GM13976 (cell line): ENCODE data around the gene NFASC.

ENCODE experiments used
- DNase-seq: peaks from one replicate; pipeline ENCODE4 v3.0.0; 2012; ENCODE audit warnings: low spot score
- in situ Hi-C: fragments of 300-500 bp; cut with MboI; formaldehyde crosslinking; loops from one replicate; pipeline ENCODE4 v1.12.0; 2022; ENCODE audit warnings: low sequenced_read_pairs, mixed read lengths, inconsistent platforms; ENCODE audit not compliant: unreplicated experiment
- TF ChIP-seq, protein P1 (sequence below): IDR thresholded peaks from 2 replicates; pipeline ENCODE4 v1.5.1; 2012; ENCODE audit warnings: borderline replicate concordance, mild to moderate bottlenecking; ENCODE audit not compliant: insufficient read depth; ENCODE audit errors: extremely low read depth, missing control alignments, control extremely low read depth

The NFASC gene

DNA sequence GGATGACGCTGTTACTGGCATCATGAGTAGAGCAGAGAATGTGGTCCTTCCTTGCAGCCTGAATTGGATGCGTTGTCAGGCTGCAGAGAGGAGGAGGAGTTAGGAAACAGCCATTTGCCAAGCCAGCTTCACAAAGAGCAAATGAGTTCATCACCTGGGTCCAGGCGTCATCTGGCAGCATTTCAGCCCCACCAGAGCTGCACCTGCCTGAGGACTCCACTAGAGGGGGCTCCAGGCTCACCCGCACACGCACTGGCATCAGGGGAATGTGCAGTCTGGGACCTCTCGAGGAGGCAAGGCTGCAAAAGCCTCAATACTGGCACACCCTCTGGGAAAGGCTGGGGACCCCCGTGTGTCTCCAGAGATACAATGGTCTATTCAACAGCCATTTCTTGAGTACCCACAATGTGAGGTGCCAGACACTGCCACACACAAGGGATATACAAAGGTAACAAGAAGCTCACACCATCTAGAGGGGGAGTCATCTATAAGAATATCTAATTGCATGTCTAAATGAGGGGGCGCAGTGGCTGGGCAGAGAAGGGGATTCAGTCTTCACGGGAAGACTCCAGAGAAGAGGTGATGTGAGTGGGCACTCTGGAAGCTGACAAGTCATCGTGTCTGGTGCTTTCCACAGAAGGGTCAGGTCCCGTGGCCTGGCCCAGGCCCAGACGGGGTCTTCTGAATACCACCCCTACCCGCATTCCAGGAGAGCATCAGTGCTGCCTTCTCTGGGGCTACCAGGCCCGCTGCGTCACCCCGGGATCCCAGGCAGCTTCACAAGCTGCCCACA is 118.8 kb downstream of the NFASC start:
- TF ChIP-seq, protein P1, sequence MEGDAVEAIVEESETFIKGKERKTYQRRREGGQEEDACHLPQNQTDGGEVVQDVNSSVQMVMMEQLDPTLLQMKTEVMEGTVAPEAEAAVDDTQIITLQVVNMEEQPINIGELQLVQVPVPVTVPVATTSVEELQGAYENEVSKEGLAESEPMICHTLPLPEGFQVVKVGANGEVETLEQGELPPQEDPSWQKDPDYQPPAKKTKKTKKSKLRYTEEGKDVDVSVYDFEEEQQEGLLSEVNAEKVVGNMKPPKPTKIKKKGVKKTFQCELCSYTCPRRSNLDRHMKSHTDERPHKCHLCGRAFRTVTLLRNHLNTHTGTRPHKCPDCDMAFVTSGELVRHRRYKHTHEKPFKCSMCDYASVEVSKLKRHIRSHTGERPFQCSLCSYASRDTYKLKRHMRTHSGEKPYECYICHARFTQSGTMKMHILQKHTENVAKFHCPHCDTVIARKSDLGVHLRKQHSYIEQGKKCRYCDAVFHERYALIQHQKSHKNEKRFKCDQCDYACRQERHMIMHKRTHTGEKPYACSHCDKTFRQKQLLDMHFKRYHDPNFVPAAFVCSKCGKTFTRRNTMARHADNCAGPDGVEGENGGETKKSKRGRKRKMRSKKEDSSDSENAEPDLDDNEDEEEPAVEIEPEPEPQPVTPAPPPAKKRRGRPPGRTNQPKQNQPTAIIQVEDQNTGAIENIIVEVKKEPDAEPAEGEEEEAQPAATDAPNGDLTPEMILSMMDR, result peak; percentile 90
- in situ Hi-C loops, result loop anchor here (10.0 kb wide), 1 partner anchor 265 kb away; no protein-coding TSS in a partner anchor
- DNase-seq, result peak; percentile 91

DNA sequence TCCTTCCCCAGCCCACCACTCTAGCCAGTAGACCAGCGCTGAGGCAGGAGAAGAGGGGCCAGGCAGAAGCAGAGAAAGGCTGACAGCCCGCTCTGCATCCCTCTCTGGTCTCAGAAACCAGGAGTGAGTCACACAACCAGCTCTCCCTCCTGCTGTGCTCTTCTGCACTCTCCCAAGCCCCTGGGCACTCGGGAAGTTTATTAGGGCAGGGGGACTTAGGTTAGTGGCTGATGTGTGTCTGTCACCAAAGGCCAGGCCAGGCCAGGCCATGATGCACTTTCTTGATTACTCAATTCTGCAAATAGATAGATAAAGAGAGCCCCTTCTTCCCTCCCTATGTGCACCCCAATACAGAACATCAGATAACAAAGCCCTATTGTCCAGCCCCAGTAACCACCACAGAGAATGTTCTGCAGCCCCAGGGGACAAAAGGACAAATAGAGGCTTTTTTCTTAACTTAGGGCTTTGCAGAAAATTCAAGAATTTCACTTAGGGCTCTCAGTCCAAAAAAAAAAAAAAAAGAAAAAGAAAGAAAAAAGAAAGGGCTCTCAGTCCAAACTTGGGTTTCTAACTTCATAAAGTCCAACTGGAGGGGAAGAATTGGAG is 119.5 kb downstream of the NFASC start:
- TF ChIP-seq, protein P1, result no peak
- no peak for DNase-seq
- in situ Hi-C loops, result loop anchor here (10.0 kb wide), 1 partner anchor 265 kb away; no protein-coding TSS in a partner anchor

DNA sequence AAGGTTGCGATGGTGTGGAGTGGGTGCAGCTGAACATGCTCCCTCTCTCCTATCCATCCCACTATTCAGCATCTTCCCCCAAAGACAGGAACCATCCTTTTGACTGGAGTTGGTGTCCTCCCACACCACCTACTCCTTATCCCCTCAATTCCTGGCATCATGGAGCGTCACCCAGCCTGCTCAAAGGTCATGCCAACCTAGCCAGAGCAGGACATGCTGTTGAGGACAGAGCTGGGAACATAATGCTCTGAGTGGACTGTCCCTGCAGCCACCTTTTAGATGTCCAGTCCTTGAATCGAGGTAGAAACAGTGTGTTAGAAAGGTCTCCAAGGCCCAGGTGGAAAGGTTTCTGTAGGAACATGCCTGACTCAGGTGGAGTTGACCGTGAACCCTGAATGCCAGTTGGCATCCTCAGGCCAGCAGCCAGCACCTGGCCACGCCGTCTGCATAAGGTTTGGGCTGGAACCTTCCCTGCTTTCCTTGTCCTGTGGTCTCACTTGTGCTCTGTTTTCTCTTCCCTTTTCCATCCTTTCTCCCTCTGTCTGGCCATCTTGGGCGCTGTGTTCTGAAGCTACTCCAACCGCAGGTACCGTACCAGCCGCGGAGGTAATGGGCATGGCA is 120.2 kb downstream of the NFASC start:
- in situ Hi-C loops, result loop anchor here (10.0 kb wide), 1 partner anchor 264 kb away; no protein-coding TSS in a partner anchor
- TF ChIP-seq, protein P1, result no peak
- DNase-seq, result no peak

DNA sequence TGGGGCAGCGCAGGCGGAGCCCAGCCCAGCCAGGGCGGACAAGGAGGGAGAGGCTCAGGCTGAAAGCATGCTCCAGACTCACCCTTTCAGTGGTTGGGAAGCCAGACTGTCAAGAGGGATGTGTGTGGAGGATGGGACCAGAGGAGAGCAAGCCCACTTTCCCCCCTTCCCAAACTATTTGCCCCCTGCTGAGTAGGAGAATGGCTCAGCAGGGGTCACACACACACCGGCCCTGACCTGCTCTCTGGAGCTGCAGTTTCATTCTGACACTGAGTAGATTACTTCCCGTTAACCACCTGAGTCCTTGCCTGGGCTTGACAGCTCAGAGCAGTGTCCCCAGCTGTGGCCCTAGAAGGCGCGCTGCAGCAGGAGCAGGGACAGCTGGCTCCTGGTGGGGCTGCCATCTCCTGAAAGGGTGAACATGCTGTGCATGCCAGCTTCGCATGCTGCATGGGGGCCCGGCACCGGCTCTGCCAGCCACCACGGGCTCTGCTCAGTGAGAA is 120.7 kb downstream of the NFASC start:
- TF ChIP-seq, protein P1, result no peak
- in situ Hi-C loops, result loop anchor here (10.0 kb wide), 1 partner anchor 263 kb away; no protein-coding TSS in a partner anchor
- DNase-seq, result peak; percentile 63

DNA sequence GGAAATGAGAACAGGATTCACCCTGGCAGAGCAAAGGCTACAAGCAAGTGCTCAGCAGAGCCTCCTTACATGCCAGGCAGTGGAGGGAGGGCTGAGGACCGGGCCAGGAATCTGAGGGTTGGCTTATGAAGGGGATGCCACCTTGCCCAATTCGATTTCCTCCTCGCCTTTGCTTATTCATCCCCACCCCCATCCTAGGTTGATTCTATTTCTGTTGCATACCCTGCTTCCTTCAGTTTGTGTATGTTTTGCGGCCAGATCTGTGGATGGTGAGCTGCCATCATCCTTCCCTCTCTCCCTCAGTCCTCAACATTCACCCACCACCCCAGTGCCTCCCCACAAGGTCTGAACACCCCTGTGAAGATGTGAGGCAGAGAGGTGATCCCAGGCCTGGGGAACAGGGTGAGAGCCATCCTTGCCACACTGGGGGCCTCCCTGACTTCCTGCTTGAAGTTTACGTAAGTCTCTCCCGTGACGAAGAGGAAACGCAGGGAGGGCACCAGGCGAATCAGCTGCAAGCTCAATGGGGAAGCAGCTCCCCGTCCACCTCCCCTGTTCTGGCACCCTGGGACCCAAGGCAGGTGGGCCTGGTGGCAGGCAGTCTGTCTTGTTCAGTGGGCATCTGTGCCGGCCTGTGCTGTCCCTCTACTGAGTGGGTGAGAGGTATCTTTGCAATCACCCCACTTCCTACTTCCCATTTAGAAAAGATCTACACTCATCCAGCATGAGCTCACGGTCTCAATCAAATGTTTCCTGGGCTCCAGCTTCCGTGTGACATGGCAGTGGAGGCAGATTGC is 121.7 kb downstream of the NFASC start:
- TF ChIP-seq, protein P1, result no peak
- in situ Hi-C loops, result loop anchor here (10.0 kb wide), 1 partner anchor 262 kb away; no protein-coding TSS in a partner anchor
- no peak for DNase-seq

DNA sequence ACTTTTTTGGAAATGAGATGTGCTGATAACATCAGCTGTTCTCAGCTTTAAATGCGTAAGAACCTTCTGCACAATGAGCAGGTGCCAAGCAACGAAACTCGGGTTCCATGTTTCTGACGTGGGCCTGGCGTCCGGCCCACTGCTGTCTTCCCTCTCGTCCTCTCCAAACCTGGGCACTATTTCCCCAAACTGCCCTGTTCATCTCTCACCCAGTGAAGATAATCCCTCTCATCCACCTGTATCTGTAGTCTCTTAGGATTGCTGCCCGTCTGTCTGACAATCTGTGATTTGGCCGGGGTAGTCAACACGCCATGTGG is 122.3 kb downstream of the NFASC start:
- no peak for DNase-seq
- TF ChIP-seq, protein P1, result no peak
- in situ Hi-C loops, result loop anchor here (10.0 kb wide), 1 partner anchor 262 kb away; no protein-coding TSS in a partner anchor
